GM21515 (cell line): ENCODE results near the gene RUFY2.

ENCODE experiments used
- ATAC-seq: cut with Tn5 transposase; IDR thresholded peaks from one replicate; pipeline ENCODE4 v1.9.1; 2021; ENCODE audit not compliant: unreplicated experiment

Gene RUFY2

DNA sequence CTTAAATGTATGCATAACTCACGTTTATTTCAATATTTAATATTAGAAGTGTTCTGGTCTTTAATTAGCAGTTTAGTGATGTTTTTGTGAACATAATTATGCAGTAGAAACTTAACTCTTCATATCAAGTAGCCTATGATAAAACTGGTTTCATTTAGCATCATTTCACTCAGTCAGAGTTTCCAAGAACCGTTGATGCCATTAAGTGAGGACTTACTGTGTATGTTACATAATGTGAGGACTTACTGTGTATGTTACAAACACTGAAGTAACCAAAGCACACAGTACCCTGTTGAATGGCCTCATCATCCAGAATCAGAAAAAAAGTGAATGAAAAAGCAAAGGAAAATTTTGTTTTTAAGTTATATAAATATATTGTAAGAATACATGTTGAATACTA, 41.5 kb downstream of the RUFY2 start:
- ATAC-seq, result no peak

GRCh38 chr10:68364101-68364886, 42.8 kb downstream of the RUFY2 start:
- no peak for ATAC-seq

DNA sequence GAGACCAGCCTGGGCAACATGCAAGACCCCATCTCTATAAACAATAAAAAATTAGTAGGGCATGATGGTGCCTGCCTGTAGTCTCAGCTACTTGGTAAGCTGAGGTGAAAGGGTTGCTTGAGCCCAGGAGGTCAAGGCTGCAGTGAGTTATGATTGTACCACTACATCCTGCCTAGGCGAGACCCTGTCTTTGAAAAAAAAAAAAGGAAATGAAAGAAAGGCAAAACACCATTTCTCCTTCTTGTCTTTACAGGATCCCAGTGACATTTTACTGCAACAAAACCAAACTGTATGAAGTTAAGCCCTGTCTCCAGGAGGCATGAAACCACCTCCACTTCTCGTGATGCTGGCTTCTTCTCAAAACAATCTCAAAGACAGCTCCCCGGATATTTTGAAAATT, 44.5 kb downstream of the RUFY2 start:
- no peak for ATAC-seq

DNA sequence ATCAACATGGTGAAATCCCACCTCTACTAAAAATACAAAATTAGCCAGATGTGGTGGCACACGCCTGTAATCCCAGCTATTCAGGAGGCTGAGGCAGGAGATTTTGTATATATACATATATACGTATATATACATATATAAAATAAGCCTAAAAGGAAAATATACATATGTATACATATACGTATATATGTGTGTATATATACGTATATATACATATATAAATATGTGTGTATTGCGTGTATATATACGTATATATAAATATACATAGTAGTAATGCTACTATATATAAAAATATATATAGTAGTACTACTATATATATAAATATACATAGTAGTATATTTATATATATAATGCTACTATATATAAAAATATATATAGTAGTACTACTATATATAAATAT, 47.9 kb downstream of the RUFY2 start:
- no peak for ATAC-seq

DNA sequence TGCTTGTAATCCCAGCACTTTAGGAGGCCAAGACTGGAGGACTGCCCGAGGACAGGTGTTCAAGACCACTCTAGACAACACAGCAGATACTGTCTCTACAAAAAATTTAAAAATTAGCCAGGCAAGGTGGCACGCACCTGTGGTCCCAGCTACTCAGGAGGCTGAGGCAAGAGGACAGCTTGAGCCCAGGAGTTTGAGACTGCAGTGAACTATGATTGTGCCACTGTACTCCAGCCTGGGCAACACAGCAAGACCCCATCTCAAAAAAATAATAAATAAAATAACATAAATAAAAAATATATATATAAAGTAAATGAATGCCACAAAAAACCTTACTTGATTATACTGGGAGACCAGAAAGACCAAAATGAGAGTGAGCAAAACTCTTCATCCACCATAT, 53.5 kb downstream of the RUFY2 start:
- no peak for ATAC-seq

GRCh38 chr10:68348265-68348741, 58.8 kb downstream of the RUFY2 start:
- no peak for ATAC-seq

DNA sequence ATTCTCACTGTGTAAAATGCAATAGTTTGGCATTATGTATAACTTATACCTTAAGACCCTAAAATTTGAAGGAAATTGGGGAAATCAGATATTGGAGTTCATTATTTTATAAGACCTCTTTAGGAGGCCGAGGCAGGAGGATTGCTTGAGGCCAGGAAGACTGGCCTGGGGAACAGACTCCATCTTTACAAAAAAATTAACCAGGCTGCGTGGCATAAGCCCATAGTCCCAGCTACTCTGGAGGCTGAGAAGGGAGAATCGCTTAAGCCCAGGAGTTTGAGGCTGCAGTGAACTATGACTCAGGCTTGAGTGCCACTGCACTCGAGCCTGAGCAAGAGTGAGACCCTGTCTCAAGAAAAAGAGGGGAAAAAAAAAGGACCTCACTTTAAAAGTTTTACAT, 60.3 kb downstream of the RUFY2 start:
- no peak for ATAC-seq

DNA sequence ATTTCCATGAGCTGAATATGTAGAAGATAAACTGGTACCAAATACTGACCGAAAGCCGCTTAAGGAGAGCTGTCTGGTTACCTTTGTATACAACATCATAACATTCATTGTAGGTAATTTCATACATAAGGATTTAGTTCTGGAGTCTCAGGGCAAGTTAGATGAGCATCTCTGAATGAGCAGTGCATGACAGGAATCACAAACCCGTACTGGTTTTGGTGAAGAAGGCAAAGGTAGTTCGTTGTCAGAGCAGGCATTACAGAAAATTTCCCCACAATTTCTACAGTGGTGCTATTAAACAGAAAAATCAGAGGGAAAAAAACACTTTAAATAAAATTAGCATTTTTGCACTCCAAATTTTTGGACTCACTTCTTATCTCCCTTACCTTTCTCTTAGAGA, 61.5 kb downstream of the RUFY2 start:
- ATAC-seq, result no peak

- no peak for ATAC-seq
These were observed 64.1 kb downstream of the RUFY2 start for GRCh38 chr10:68342909-68343516.

DNA sequence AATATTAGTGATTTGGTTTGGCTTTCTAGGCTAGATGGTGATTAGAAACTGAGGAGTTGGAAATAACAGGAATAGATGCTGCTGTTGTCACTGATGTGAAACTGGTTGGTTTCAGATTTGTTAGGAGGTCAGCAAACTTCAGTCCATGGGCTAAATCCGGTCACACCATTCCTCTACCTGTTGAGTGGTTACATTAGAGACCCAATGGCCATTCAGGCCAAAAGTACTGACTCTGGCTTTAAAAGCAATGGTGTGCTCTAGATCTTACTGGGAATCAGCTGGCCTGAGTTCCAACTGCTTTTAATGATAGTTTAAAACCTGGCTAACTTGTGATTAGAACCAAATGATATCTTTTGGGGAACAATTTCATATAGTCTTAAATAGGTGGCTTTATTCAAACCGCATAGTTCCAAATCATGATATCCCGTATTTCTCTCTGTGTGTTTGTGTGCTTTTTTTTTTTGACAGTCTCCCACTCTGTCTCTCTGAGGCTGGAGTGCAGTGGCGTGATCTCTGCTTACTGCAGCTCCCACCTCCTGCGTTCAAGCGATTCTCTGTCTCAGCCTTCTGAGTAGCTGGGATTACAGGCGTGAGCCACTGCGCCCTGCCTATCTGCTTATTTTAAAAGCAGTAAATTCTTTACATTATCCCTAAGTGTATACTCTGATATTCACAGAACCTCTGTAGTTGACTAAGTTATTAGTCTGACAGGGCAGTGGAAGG, 66.6 kb downstream of the RUFY2 start:
- no peak for ATAC-seq

DNA sequence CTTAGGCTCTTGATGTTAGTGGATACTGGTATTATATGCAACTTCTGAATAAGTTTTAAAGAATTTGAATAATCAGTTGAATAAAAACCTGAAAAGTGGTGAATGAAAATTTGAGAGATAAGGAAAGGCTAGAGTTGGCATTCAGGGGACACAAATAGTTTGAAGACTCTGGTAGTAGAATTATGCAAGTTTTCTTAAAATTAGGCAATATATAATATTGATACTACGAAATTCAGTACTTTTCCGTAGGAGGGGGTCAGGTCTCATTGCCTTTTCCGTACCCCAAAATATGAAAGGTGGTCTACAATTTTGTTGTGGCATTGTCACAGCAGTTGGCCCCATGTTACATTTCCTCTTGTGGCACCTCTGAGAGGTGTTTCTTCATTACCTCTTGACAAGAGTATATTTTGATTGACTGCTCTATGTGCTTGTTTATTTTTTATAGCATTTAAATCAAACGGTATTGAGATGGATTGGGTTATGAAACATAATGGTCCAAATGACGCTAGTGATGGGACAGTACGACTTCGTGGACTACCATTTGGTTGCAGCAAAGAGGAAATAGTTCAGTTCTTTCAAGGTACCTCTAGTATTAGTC, 70.2 kb downstream of the RUFY2 start:
- no peak for ATAC-seq

DNA sequence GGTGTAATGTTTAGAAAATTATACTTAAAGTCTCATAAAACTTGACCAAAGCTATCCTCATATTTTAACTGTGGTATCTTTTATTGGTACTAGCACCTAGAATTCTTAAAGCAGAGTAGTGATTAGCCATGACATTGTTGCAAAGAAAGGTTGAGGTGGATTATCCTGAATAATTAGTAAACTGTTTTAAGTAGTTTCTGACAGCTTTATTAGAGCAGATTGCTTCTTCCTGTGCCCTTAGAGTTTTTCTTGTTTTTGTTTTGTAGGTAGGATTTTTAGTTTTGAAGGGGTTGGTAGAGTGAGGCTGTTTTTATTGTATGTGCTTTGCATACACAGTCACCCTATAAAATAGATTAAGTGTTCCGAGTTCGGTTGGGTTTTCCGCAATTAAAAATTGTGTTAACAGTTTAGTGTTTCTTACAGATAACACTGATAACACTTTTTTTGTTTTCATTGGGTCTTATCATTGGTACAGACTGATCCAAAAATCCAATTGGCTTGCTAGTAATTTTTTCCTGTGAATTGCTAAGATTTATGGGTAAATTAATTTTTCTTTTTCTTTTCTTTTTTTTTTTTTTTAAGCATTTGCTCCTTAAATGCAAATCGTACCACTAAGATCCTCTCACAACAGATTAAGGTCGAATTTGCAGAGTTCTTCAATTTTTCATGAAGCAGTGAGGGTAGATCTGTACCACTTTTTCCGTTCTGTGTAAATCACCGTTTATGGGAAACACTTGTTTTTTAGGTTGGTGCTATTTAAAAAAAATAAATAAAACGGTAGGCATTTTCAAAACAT, 72.2 kb downstream of the RUFY2 start:
- ATAC-seq, result no peak

DNA sequence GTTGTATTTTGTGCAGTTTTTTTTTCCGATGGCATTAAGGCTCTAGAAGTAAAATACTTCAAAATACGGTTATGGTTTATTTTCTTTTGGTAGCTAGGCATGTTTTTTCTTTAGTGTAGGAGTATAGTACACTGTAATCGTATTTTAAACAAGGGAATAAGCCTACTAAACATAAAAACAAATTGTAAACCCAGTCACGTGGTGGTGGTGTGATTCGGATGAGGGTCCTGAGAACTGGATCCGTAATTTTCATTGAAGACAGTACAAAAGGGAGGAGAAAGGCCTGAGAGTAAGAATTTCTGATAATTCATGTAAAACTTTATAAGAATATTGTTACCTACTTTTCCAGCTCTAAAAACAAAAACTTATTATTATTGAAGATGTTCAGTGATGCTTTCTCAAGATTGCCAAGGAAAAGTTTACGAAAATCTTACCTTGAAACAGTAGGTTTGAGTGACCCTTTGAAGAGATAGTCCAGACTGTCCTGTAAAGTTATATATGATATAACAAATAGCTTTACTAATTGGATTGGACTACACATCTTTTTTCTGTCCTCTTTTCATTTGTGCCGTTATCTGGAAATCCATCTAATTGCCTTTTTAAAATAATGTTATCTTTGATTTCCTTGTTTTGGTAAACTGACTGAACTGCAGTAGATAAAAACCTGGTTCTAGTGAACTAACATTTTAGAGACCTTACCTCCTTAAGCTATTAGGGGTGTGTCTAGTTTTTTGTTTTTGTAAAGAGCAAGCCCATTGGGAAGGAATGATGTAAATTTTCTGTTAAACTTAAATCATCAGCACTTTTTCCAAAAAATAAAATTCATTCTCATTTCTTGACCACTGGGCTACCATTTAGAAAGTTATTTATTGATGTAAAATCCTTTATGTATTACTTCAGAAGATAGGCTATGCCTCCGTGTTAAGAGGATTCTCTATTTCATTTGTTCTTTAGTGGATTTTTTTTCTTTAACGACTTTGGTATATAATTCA, 73.3 kb downstream of the RUFY2 start:
- no peak for ATAC-seq

GRCh38 chr10:68333058-68333395, 74.0 kb downstream of the RUFY2 start:
- ATAC-seq, result no peak

- peak; percentile 10 for ATAC-seq
These were observed 74.6 kb downstream of the RUFY2 start, which contains the start of gene PBLD for GRCh38 chr10:68332259-68333057. Gene PBLD (minus strand): TSS chr10:68332928. CDS start chr10:68306844, 26,084 bp downstream.

DNA sequence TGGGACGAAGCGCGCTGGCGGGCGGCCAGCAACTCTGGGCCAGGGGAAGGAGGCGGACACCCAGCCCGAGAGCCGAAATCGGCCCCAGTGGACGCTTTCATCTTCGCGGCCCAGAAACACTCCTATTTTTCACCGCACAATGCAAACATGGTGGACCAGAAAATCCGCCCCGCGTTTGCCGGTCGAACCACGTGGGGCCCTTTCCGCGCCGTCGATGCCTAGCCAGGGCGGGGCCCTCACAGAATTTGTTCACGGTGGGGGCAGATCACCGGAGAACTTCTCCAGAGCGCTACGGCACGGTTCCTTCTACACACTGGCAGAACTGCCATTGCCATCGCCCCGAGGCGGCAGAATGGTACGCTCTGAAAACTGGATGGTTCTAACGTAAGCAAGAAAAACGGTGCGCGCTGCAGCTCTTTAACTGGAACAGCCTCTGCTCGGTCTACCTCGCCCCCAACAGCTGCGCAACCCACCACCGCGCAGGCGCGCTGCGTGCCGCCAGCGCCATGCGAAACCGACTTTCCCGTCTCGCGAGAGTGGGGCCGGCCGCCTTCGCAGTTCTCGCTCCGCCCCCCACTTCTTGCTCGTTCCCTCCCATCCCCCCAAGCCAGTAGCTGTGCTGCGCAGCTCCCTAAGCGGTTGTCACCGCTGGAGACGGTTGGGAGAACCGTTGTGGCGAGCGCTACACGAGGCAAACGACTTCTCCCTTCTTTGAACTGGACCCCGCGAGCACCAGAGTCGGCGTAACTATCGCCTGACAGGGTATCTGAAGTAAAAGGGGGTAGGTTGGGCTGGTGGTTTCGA, 75.4 kb downstream of the RUFY2 start, which contains the start of gene HNRNPH3:
TSS of gene HNRNPH3 (plus strand) at position 610 of the 804 bp plus-strand sequence. CDS start 5,158 bp downstream, outside the sequence.
- peak; percentile 78 for ATAC-seq

GRCh38 chr10:68330852-68331454, 76.1 kb downstream of the RUFY2 start:
- ATAC-seq, result no peak
